ENCODE data around the gene TMEM232. TPM values are rescaled to one million over a fixed set of nuclear protein-coding genes. Genes with fewer than 3 reads are reported as not detected.

Gene TMEM232
- total and polyA plus RNA-seq, 7 donors, result 0.25 to 1.4 (median 0.58) TPM

GRCh38 chr5:110625376-110625999, 101.0 kb downstream of the TMEM232 start:
- DNase-seq (no peak), ATAC-seq (no peak)
- no peaks in the 10 kb centered on the region for H3K9me3 ChIP-seq
- TF ChIP-seq CTCF (IDR thresholded peaks at IDR 0.05), result peak; percentile 58
- no peaks in the 10 kb centered on the region for H3K27me3 ChIP-seq (ENCODE audit: insufficient read depth in 3 of 3, low read length in 2 of 3)
- H3K4me3 ChIP-seq, result no peak overlapping the region
- no peaks in the 10 kb centered on the region for H3K4me1 ChIP-seq
- no peak overlapping the region for H3K27ac ChIP-seq
- WGBS, 3 donors, result 0 to 1% (median 0%) methylated on average over 2 of the region's 2 CpGs
- H3K36me3 ChIP-seq (ENCODE audit: insufficient read depth in 1 of 2, low read depth in 1 of 2), result no peaks in the 10 kb centered on the region
- intact Hi-C loops (cut with DNase I), result no loop called here

- H3K27me3 ChIP-seq (ENCODE audit: insufficient read depth in 3 of 3, low read length in 2 of 3), result no peaks in the 10 kb centered on the region
- no peaks in the 10 kb centered on the region for H3K36me3 ChIP-seq (ENCODE audit: insufficient read depth in 1 of 2, low read depth in 1 of 2)
- no peak for DNase-seq
- H3K9me3 ChIP-seq, result no peaks in the 10 kb centered on the region
- no peak overlapping the region for H3K4me3 ChIP-seq
- TF ChIP-seq CTCF (IDR thresholded peaks at IDR 0.05), result no peak
- no peak for ATAC-seq
- H3K27ac ChIP-seq, result no peak overlapping the region
- no peaks in the 10 kb centered on the region for H3K4me1 ChIP-seq
- intact Hi-C loops (cut with DNase I), result no loop called here
Observed at GRCh38 chr5:110623874-110624273, 102.6 kb downstream of the TMEM232 start.

GRCh38 chr5:110618941-110619340, 107.5 kb downstream of the TMEM232 start:
- no peak overlapping the region for H3K27ac ChIP-seq

GRCh38 chr5:110616009-110616408, 110.5 kb downstream of the TMEM232 start:
- intact Hi-C loops (cut with DNase I), result no loop called here
- DNase-seq (no peak), ATAC-seq (no peak)
- no peaks in the 10 kb centered on the region for H3K27me3 ChIP-seq (ENCODE audit: insufficient read depth in 3 of 3, low read length in 2 of 3)
- H3K9me3 ChIP-seq, result peaks cover 11% of the 10 kb centered on the region
- WGBS, 3 donors, result 87 to 94% (median 93%) methylated on average over 1 of the region's 1 CpG
- no peaks in the 10 kb centered on the region for H3K36me3 ChIP-seq (ENCODE audit: insufficient read depth in 1 of 2, low read depth in 1 of 2)
- H3K4me3 ChIP-seq, result no peak overlapping the region
- H3K27ac ChIP-seq, result no peak overlapping the region
- H3K4me1 ChIP-seq, result no peaks in the 10 kb centered on the region
- no peak for TF ChIP-seq CTCF (IDR thresholded peaks at IDR 0.05)

More at GRCh38 chr5:110618941-110619340, 107.5 kb downstream of the TMEM232 start:
- DNase-seq, result no peak
- Histone ChIP-seq H3K27me3 (ENCODE audit: insufficient read depth in 3 of 3, low read length in 2 of 3) (no peaks in the 10 kb centered on the region), H3K4me1 (no peaks in the 10 kb centered on the region), H3K36me3 (ENCODE audit: insufficient read depth in 1 of 2, low read depth in 1 of 2) (no peaks in the 10 kb centered on the region), H3K4me3 (no peak overlapping the region), H3K9me3 (peaks cover 11% of the 10 kb centered on the region)
- intact Hi-C loops (cut with DNase I), result no loop called here
- no peak for ATAC-seq
- 91 to 96% (median 93%) methylated on average over 1 of the region's 1 CpG for WGBS, 3 donors
- no peak for TF ChIP-seq CTCF (IDR thresholded peaks at IDR 0.05)

GRCh38 chr5:110612794-110613247, 113.7 kb downstream of the TMEM232 start:
- no peak for TF ChIP-seq CTCF (IDR thresholded peaks at IDR 0.05)
- H3K4me3 ChIP-seq, result no peak overlapping the region
- H3K27ac ChIP-seq, result no peak overlapping the region
- H3K9me3 ChIP-seq, result peaks cover 11% of the 10 kb centered on the region
- H3K4me1 ChIP-seq, result no peaks in the 10 kb centered on the region
- H3K27me3 ChIP-seq (ENCODE audit: insufficient read depth in 3 of 3, low read length in 2 of 3), result no peaks in the 10 kb centered on the region
- no peaks in the 10 kb centered on the region for H3K36me3 ChIP-seq (ENCODE audit: insufficient read depth in 1 of 2, low read depth in 1 of 2)
- no peak for ATAC-seq
- 60 to 64% (median 60%) methylated on average over 4 of the region's 4 CpGs for WGBS, 3 donors
- intact Hi-C loops (cut with DNase I), result no loop called here
- no peak for DNase-seq

Data from psoas muscle (tissue), 8 donors.